Body of pancreas (tissue), 4 donors: Measurements from ENCODE around the gene DAB2. TPM values are rescaled to one million over a fixed set of nuclear protein-coding genes. Genes with fewer than 3 reads are reported as not detected.

Source experiments
- ATAC-seq: fragments of 150-250 bp; one replicate; pipeline ENCODE4 v1.9.1; 2016
- DNase-seq, 4 donors: peaks; one replicate each; pipeline ENCODE4 v3.0.0-alpha.2; 2019
- H3K27ac ChIP-seq, 4 donors: fragments of 200-600 bp; sonication (generic); 1 replicate in 3 of 4; 2 replicates in 1 of 4; pipeline versions ENCODE4 v1.5.1 to v1.6.1; 2016 to 2019; ENCODE audit warnings: mild to moderate bottlenecking in 1 of 4, mixed read lengths in 1 of 4, moderate library complexity in 1 of 4
- H3K27me3 ChIP-seq, 2 donors: fragments of 200-600 bp; sonication (generic); one replicate each; pipeline ENCODE4 v1.6.0; 2016; ENCODE audit warnings: mild to moderate bottlenecking in 1 of 2
- H3K36me3 ChIP-seq, 2 donors: fragments of 200-600 bp; sonication (generic); replicated peaks in 1 of 2; 2 replicates each; pipeline ENCODE4 v1.5.1; 2016; ENCODE audit warnings: low read depth in 2 of 2; ENCODE audit not compliant: insufficient read depth in 1 of 2
- H3K4me1 ChIP-seq: fragments of 200-600 bp; sonication (generic); one replicate; pipeline ENCODE4 v1.6.0; 2016
- H3K4me3 ChIP-seq, 2 donors: fragments of 200-600 bp; sonication (generic); 1 replicate in 1 of 2; 2 replicates in 1 of 2; pipeline ENCODE4 v1.5.1; 2016 to 2019
- H3K9me3 ChIP-seq, 3 donors: fragments of 200-600 bp; sonication (generic); 1 replicate in 2 of 3; 2 replicates in 1 of 3; pipeline ENCODE4 v1.5.1; 2016
- POLR2A ChIP-seq, 3 donors: fragments of 450-650 bp; IDR thresholded peaks; one replicate each; pipeline ENCODE4 v1.6.1; 2016; ENCODE audit warnings: antibody characterized with exemption in 3 of 3, mild to moderate bottlenecking in 2 of 3
- WGBS, 2 donors: methylation state at CpG; one replicate each; pipeline ENCODE4 v1.1.5; 2017; 5-methylcytosine and 5-hydroxymethylcytosine counted together
- intact Hi-C: fragments of 100-400 bp; cut with DNase I; formaldehyde crosslinking; loops from one replicate; pipeline ENCODE4 v1.15.1; 2023
- total RNA-seq, 2 donors: library from RNA; depleted of rRNA; stranded (reverse); fragments of >200 nt; gene quantifications; one replicate each; pipeline ENCODE4 v1.1.0, GENCODE V29; 2016
- TF ChIP-seq, protein P1 (sequence below), 7 experiments: fragments of 450-650 bp in 4 of 7; fragments of 200-600 bp in 3 of 7; sonication (generic) in 3 of 7; IDR thresholded peaks; one replicate each; pipeline ENCODE4 v1.5.1; 2016 to 2019; ENCODE audit warnings: antibody characterized with exemption in 7 of 7

The DAB2 gene
- total RNA-seq, 2 donors from 2014 or later, result 33.9 to 39.4 TPM

DNA sequence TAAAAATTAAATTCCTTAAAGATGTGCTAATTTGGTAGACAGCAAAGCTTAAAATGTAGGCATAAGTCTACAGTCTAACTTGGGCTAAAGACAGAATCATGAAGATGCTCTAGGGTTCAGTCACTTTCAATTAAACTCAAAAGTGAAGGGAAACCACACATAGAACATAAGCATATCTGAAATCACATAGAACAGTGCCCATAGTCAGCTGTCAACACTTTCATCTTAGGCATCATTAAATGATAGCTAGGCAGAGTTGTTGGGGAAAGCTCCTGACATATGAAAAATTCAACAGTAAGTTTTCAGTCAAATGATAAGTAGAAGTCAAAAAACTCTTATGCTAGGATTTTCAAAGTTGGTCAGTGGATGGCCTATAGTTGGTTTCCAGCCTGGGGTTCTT is 11.0 kb downstream of the DAB2 start:
- Histone ChIP-seq H3K9me3 (no peaks in the 10 kb centered on the region), H3K27ac (no peak overlapping the region), H3K27me3 (no peaks in the 10 kb centered on the region), H3K4me1 (no peaks in the 10 kb centered on the region), H3K36me3 (no peaks in the 10 kb centered on the region), H3K4me3 (no peak overlapping the region)
- DNase-seq, result no peak
- TF ChIP-seq, protein P1, sequence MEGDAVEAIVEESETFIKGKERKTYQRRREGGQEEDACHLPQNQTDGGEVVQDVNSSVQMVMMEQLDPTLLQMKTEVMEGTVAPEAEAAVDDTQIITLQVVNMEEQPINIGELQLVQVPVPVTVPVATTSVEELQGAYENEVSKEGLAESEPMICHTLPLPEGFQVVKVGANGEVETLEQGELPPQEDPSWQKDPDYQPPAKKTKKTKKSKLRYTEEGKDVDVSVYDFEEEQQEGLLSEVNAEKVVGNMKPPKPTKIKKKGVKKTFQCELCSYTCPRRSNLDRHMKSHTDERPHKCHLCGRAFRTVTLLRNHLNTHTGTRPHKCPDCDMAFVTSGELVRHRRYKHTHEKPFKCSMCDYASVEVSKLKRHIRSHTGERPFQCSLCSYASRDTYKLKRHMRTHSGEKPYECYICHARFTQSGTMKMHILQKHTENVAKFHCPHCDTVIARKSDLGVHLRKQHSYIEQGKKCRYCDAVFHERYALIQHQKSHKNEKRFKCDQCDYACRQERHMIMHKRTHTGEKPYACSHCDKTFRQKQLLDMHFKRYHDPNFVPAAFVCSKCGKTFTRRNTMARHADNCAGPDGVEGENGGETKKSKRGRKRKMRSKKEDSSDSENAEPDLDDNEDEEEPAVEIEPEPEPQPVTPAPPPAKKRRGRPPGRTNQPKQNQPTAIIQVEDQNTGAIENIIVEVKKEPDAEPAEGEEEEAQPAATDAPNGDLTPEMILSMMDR (IDR thresholded peaks at IDR 0.05), result no peak
- no peak for TF ChIP-seq POLR2A (IDR thresholded peaks at IDR 0.05)
- no peak for ATAC-seq
- intact Hi-C loops, result no loop called here

DNA sequence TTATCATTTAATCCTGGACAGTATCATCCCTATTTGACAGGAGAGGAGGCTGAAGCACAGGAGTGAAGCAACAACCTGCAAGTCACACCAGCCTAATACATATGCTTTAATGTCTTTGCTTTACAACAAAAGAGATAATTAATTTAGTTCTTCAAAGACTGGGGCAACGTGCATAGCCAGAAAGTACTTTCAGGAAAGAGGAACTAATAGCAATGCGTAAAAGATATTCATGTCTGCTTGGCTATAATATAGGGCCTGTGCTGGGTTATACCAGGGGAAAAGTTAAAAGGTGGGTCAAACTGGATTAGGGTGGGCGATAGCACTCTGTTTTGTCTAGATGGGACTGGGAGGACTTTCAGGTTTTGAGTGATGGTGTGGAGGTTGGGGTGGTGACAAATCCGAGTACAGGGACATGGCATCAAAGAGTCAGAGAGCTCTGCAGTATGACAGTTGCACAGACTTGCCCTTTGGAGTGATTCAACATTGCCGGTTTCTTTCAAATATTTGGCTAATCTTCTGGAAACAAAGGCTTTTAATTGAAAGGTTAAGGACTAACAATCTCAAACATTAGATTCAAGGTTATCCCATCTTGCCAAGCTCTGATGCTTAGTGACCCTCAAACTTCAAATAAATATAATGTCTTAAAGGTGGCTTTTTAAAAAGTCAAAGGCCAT is 11.9 kb downstream of the DAB2 start:
- intact Hi-C loops, result no loop called here
- Histone ChIP-seq H3K36me3 (no peaks in the 10 kb centered on the region), H3K27me3 (no peaks in the 10 kb centered on the region), H3K9me3 (no peaks in the 10 kb centered on the region), H3K4me1 (no peaks in the 10 kb centered on the region), H3K4me3 (no peak overlapping the region), H3K27ac (no peak overlapping the region)
- ATAC-seq, result no peak
- WGBS, 2 donors, result 42 to 60% methylated on average over 5 of the region's 5 CpGs
- no peak for DNase-seq
- no peak for TF ChIP-seq POLR2A (IDR thresholded peaks at IDR 0.05)
- TF ChIP-seq, protein P1 (IDR thresholded peaks at IDR 0.05), result no peak

DNA sequence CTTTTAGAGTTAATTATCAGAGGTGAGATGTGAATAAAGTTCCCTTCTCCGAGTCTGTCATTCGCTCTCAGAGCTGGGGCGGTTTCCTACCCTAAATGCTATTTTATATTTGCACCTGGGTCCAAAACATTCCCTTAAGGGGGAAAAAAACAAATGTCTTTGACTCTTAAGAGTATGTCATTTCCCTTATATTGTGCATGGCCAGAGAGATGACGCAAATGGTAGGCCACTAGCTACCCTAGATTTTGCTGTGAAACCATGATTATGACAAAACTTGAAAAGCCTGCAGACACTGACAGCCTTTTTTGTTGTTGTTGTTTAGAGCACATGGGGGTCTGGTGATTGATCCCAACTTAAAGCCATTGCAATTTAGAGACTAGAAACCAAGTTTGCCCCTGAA is 12.8 kb downstream of the DAB2 start:
- no peak for TF ChIP-seq POLR2A (IDR thresholded peaks at IDR 0.05)
- TF ChIP-seq, protein P1 (IDR thresholded peaks at IDR 0.05), result no peak
- no peak for ATAC-seq
- H3K9me3 ChIP-seq, result no peaks in the 10 kb centered on the region
- no peaks in the 10 kb centered on the region for H3K27me3 ChIP-seq
- H3K4me1 ChIP-seq, result no peaks in the 10 kb centered on the region
- no peak for DNase-seq
- intact Hi-C loops, result no loop called here
- 86 to 89% methylated on average over 4 of the region's 4 CpGs for WGBS, 2 donors
- H3K4me3 ChIP-seq, result no peak overlapping the region
- H3K36me3 ChIP-seq, result no peaks in the 10 kb centered on the region
- no peak overlapping the region for H3K27ac ChIP-seq

DNA sequence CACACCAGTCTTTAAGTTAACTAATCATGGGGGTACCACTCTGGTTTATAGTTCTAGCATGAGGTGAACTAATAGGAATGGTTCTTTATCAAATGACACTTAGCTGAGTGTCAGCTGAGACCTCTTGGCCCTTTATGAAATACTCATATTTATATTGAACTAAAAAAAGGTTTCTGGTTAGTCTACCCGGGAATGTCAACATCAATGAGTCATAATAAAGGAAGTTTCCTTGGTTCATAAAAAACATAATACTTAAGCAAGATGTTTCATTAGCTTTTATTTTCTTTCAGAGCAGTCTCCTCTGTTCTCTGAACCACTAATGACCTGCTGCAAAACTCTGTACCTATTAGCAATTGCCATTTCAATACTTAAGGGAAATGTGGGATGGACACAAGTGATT is 13.7 kb downstream of the DAB2 start:
- no peaks in the 10 kb centered on the region for H3K4me1 ChIP-seq
- WGBS, 2 donors, result 16 to 28% methylated on average over 1 of the region's 1 CpG
- intact Hi-C loops, result no loop called here
- peak overlapping the region in 1 of 4 donors; percentile 26 for H3K27ac ChIP-seq
- no peak overlapping the region for H3K4me3 ChIP-seq
- H3K36me3 ChIP-seq, result no peaks in the 10 kb centered on the region
- DNase-seq (no peak), ATAC-seq (peak; percentile 47)
- TF ChIP-seq, protein P1 (IDR thresholded peaks at IDR 0.05), result no peak
- TF ChIP-seq POLR2A (IDR thresholded peaks at IDR 0.05), result no peak
- no peaks in the 10 kb centered on the region for H3K9me3 ChIP-seq
- no peaks in the 10 kb centered on the region for H3K27me3 ChIP-seq

DNA sequence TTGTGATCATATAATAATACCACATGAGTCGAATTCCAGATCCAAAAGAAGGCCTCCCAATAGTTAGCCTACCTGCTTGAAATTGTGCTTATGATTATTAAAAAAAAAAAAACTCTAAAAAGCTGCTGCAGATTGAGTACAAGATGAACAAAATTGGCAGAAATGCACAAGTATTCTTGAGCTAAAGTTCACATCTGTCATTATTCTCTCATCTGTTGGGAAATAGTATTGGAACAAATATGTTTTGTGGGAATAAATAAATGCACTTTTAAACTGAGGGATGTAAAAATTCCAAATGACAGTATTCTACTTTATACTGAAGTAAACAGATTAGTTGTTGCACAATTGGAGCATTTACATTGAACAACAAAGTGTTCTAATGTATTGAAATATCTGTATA is 15.7 kb downstream of the DAB2 start:
- no peaks in the 10 kb centered on the region for H3K27me3 ChIP-seq
- no peaks in the 10 kb centered on the region for H3K4me1 ChIP-seq
- intact Hi-C loops, result no loop called here
- no peaks in the 10 kb centered on the region for H3K36me3 ChIP-seq
- TF ChIP-seq, protein P1 (IDR thresholded peaks at IDR 0.05), result no peak
- no peak for TF ChIP-seq POLR2A (IDR thresholded peaks at IDR 0.05)
- ATAC-seq, result no peak
- H3K27ac ChIP-seq, result no peak overlapping the region
- 20 to 52% methylated on average over 1 of the region's 1 CpG for WGBS, 2 donors
- H3K9me3 ChIP-seq, result no peaks in the 10 kb centered on the region
- no peak for DNase-seq
- no peak overlapping the region for H3K4me3 ChIP-seq
